CD8-positive, alpha-beta memory T cell (primary cell): ENCODE data around the gene NKAIN2. TPM values are rescaled to one million over a fixed set of nuclear protein-coding genes. Genes with fewer than 3 reads are reported as not detected.

Source experiments
- CTCF ChIA-PET: fragments of 350-600 bp; sonication (Branson Sonifier 250); formaldehyde crosslinking; loops from one replicate; lab custom pipeline; 2021; ENCODE audit warnings: antibody characterized with exemption; lab: Charles Lee
- POLR2A ChIA-PET: fragments of 350-600 bp; sonication (Branson Sonifier 250); formaldehyde crosslinking; loops from one replicate; lab custom pipeline; 2021; ENCODE audit warnings: antibody characterized with exemption; lab: Charles Lee
- DNase-seq, 5 donors: peaks; one replicate each; pipeline versions ENCODE4 v3.0.0 to v3.0.0-alpha.2; 2020 to 2022; ENCODE audit warnings: mixed read lengths in 1 of 5
- H3K27ac ChIP-seq: one replicate; pipeline ENCODE4 v1.7.0; 2013; ENCODE audit warnings: low read depth, mild to moderate bottlenecking, low read length, moderate library complexity
- H3K27me3 ChIP-seq: 2 replicates; pipeline ENCODE4 v1.7.0; 2013; ENCODE audit warnings: low read length, mild to moderate bottlenecking; ENCODE audit not compliant: insufficient read depth, poor library complexity, severe bottlenecking
- H3K36me3 ChIP-seq: 2 replicates; pipeline ENCODE4 v1.7.0; 2013; ENCODE audit warnings: mild to moderate bottlenecking, low read length, moderate library complexity; ENCODE audit not compliant: insufficient read depth
- H3K4me1 ChIP-seq: 2 replicates; pipeline ENCODE4 v1.7.0; 2013; ENCODE audit warnings: mild to moderate bottlenecking, low read length, moderate library complexity; ENCODE audit not compliant: insufficient read depth
- H3K4me3 ChIP-seq: 2 replicates; pipeline ENCODE4 v1.7.0; 2013; ENCODE audit warnings: mild to moderate bottlenecking, low read length
- H3K9me3 ChIP-seq: 2 replicates; pipeline ENCODE4 v1.7.0; 2013; ENCODE audit warnings: mild to moderate bottlenecking, low read length
- H3K27ac Mint-ChIP-seq, 8 donors: one replicate each; pipeline ENCODE4 v1.8.0; 2020 to 2021; ENCODE audit warnings: mixed read lengths in 8 of 8, mild to moderate bottlenecking in 6 of 8, inconsistent platforms in 3 of 8, moderate library complexity in 3 of 8
- H3K27me3 Mint-ChIP-seq, 2 donors: one replicate each; pipeline ENCODE4 v1.8.0; 2020 to 2021; ENCODE audit warnings: mixed read lengths in 2 of 2, mild to moderate bottlenecking in 1 of 2, moderate library complexity in 1 of 2
- H3K36me3 Mint-ChIP-seq, 3 donors: one replicate each; pipeline ENCODE4 v1.8.0; 2020 to 2021; ENCODE audit warnings: mixed read lengths in 3 of 3, inconsistent platforms in 1 of 3, mild to moderate bottlenecking in 1 of 3
- H3K4me1 Mint-ChIP-seq, 3 donors: one replicate each; pipeline ENCODE4 v1.8.0; 2020 to 2021; ENCODE audit warnings: mixed read lengths in 3 of 3, inconsistent platforms in 1 of 3, mild to moderate bottlenecking in 1 of 3
- H3K4me3 Mint-ChIP-seq, 7 donors: one replicate each; pipeline ENCODE4 v1.8.0; 2020 to 2021; ENCODE audit warnings: mixed read lengths in 7 of 7, mild to moderate bottlenecking in 6 of 7, moderate library complexity in 4 of 7, inconsistent platforms in 2 of 7
- H3K9me3 Mint-ChIP-seq, 5 donors: one replicate each; pipeline ENCODE4 v1.8.0; 2020 to 2022; ENCODE audit warnings: mixed read lengths in 5 of 5, mild to moderate bottlenecking in 3 of 5, moderate library complexity in 2 of 5, inconsistent platforms in 1 of 5
- polyA plus RNA-seq: library from polyadenylated mRNA; unstranded; fragments of 300-500 nt; fragmentation: Illumina TruSeq; gene quantifications from one replicate; pipeline ENCODE4 v1.2.3, GENCODE V29; 2021
- total RNA-seq, 2 experiments: library from RNA; stranded (reverse); gene quantifications; one replicate each; pipeline ENCODE4 v1.2.3, GENCODE V29; 2021

NKAIN2 gene
- total and polyA plus RNA-seq, 3 experiments from 2014 or later = not detected

GRCh38 chr6:124110514-124110913 is 306.8 kb downstream of the NKAIN2 start:
- Histone ChIP-seq H3K9me3 (no peaks in the 10 kb centered on the region), H3K27me3 (no peaks in the 10 kb centered on the region), H3K36me3 (no peaks in the 10 kb centered on the region), H3K4me1 (no peaks in the 10 kb centered on the region), H3K27ac (no peak overlapping the region), H3K4me3 (no peak overlapping the region)
- H3K9me3 Mint-ChIP-seq = peaks cover 2 to 44% (median 10%) of the 10 kb centered on the region in 5 donors
- ChIA-PET CTCF (no interaction called here), POLR2A (no interaction called here)
- no peak for DNase-seq
- H3K27me3 Mint-ChIP-seq = no peaks in the 10 kb centered on the region
- H3K27ac Mint-ChIP-seq = no peak overlapping the region
- H3K4me3 Mint-ChIP-seq = no peak overlapping the region
- H3K36me3 Mint-ChIP-seq = no peaks in the 10 kb centered on the region
- no peaks in the 10 kb centered on the region for H3K4me1 Mint-ChIP-seq

DNA sequence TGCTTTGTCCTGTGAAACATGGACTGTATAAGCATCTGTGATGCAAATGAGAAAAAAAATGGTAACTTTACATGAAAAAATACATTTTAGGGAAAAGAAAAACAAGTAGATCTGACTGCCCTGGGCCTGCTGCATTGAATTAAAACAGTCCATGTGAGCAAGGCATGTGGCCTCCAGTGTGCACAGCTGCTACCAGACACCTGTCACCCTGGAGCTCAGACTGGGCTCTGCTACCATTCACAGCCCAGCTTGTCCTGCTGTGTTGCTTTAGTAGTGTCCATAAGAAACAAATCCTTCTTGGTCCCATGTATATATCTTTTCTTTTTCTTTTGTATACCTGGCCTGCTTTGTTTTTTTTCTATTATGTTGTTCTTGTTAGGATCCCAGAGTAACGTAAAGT is 315.9 kb downstream of the NKAIN2 start:
- H3K27me3 ChIP-seq = no peaks in the 10 kb centered on the region
- H3K36me3 ChIP-seq = no peaks in the 10 kb centered on the region
- POLR2A ChIA-PET = no interaction called here
- no peak overlapping the region for H3K4me3 Mint-ChIP-seq
- H3K4me1 ChIP-seq = no peaks in the 10 kb centered on the region
- H3K9me3 Mint-ChIP-seq = peaks cover 0 to 18% (median 0%) of the 10 kb centered on the region in 5 donors
- H3K4me3 ChIP-seq = no peak overlapping the region
- CTCF ChIA-PET = no interaction called here
- no peaks in the 10 kb centered on the region for H3K9me3 ChIP-seq
- H3K4me1 Mint-ChIP-seq = no peaks in the 10 kb centered on the region
- H3K27ac Mint-ChIP-seq = no peak overlapping the region
- DNase-seq = no peak
- H3K27ac ChIP-seq = no peak overlapping the region
- no peaks in the 10 kb centered on the region for H3K27me3 Mint-ChIP-seq
- H3K36me3 Mint-ChIP-seq = no peaks in the 10 kb centered on the region

DNA sequence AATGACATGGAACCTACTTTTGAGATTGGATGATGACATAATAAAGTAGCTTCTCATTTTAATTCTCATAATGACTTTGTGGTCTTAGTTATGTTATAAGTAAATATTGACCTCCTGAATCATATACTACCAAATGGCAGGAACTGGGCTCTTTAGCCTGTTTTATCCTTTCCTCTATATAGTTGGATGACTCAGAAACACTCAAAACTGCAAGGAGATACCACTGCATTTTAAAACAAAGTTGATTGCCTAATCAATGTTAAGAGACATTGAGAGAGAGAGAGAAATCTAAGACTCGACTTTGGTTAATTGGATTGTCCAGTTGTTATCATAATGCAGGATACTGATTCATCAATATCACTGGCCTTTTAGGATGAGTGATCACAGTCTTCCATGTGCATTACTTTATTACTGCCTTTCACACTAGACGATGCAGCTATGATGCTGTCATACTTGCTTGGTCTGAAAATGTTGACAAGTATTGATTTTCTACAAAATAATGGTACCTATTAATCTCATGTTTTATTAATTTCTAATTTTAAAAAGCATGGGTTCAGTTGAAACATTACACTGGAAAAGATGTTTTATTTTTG is 320.0 kb downstream of the NKAIN2 start:
- H3K4me1 Mint-ChIP-seq = no peaks in the 10 kb centered on the region
- no peaks in the 10 kb centered on the region for H3K27me3 Mint-ChIP-seq
- ChIA-PET POLR2A (interaction anchor here (0.5 kb wide), 1 partner anchor 635 kb away, joined by 3 read pairs; no protein-coding TSS in a partner anchor), CTCF (no interaction called here)
- no peak overlapping the region for H3K27ac ChIP-seq
- H3K27ac Mint-ChIP-seq = no peak overlapping the region
- no peaks in the 10 kb centered on the region for H3K36me3 Mint-ChIP-seq
- no peak overlapping the region for H3K4me3 Mint-ChIP-seq
- H3K27me3 ChIP-seq = no peaks in the 10 kb centered on the region
- no peak overlapping the region for H3K4me3 ChIP-seq
- H3K9me3 ChIP-seq = no peaks in the 10 kb centered on the region
- peaks cover 0 to 21% (median 6%) of the 10 kb centered on the region in 5 donors for H3K9me3 Mint-ChIP-seq
- H3K4me1 ChIP-seq = no peaks in the 10 kb centered on the region
- no peaks in the 10 kb centered on the region for H3K36me3 ChIP-seq
- DNase-seq = no peak

- peaks cover 0 to 21% (median 11%) of the 10 kb centered on the region in 5 donors for H3K9me3 Mint-ChIP-seq
- H3K4me1 ChIP-seq = no peaks in the 10 kb centered on the region
- CTCF ChIA-PET = no interaction called here
- POLR2A ChIA-PET = no interaction called here
- H3K27me3 Mint-ChIP-seq = no peaks in the 10 kb centered on the region
- H3K27me3 ChIP-seq = no peaks in the 10 kb centered on the region
- no peak overlapping the region for H3K27ac ChIP-seq
- H3K4me1 Mint-ChIP-seq = no peaks in the 10 kb centered on the region
- no peak overlapping the region for H3K27ac Mint-ChIP-seq
- H3K4me3 Mint-ChIP-seq = no peak overlapping the region
- DNase-seq = no peak
- H3K9me3 ChIP-seq = no peaks in the 10 kb centered on the region
- no peaks in the 10 kb centered on the region for H3K36me3 Mint-ChIP-seq
- no peaks in the 10 kb centered on the region for H3K36me3 ChIP-seq
- H3K4me3 ChIP-seq = no peak overlapping the region
These were observed 327.6 kb downstream of the NKAIN2 start for GRCh38 chr6:124131259-124131658.

GRCh38 chr6:124131779-124132178 is 328.1 kb downstream of the NKAIN2 start:
- H3K36me3 Mint-ChIP-seq = no peaks in the 10 kb centered on the region
- Histone ChIP-seq H3K36me3 (no peaks in the 10 kb centered on the region), H3K27me3 (no peaks in the 10 kb centered on the region), H3K9me3 (no peaks in the 10 kb centered on the region), H3K4me3 (no peak overlapping the region), H3K27ac (no peak overlapping the region), H3K4me1 (no peaks in the 10 kb centered on the region)
- no peak overlapping the region for H3K4me3 Mint-ChIP-seq
- H3K9me3 Mint-ChIP-seq = peaks cover 0 to 21% (median 11%) of the 10 kb centered on the region in 5 donors
- CTCF ChIA-PET = no interaction called here
- H3K27me3 Mint-ChIP-seq = no peaks in the 10 kb centered on the region
- no peaks in the 10 kb centered on the region for H3K4me1 Mint-ChIP-seq
- POLR2A ChIA-PET = no interaction called here
- no peak overlapping the region for H3K27ac Mint-ChIP-seq
- DNase-seq = no peak

- Mint-ChIP-seq H3K4me1 (no peaks in the 10 kb centered on the region), H3K27me3 (no peaks in the 10 kb centered on the region), H3K27ac (no peak overlapping the region), H3K9me3 (peaks cover 0 to 21% (median 8%) of the 10 kb centered on the region in 5 donors), H3K4me3 (no peak overlapping the region), H3K36me3 (no peaks in the 10 kb centered on the region)
- CTCF ChIA-PET = no interaction called here
- Histone ChIP-seq H3K4me3 (no peak overlapping the region), H3K4me1 (no peaks in the 10 kb centered on the region), H3K36me3 (no peaks in the 10 kb centered on the region), H3K27ac (no peak overlapping the region), H3K9me3 (no peaks in the 10 kb centered on the region), H3K27me3 (no peaks in the 10 kb centered on the region)
- no peak for DNase-seq
- POLR2A ChIA-PET = no interaction called here
These were observed 328.6 kb downstream of the NKAIN2 start for GRCh38 chr6:124132256-124132655.

GRCh38 chr6:124142852-124143251 is 339.2 kb downstream of the NKAIN2 start:
- no peaks in the 10 kb centered on the region for H3K4me1 Mint-ChIP-seq
- H3K27ac ChIP-seq = no peak overlapping the region
- no peaks in the 10 kb centered on the region for H3K36me3 Mint-ChIP-seq
- H3K9me3 Mint-ChIP-seq = peaks cover 0 to 14% (median 7%) of the 10 kb centered on the region in 5 donors
- ChIA-PET CTCF (no interaction called here), POLR2A (no interaction called here)
- no peak overlapping the region for H3K4me3 Mint-ChIP-seq
- H3K36me3 ChIP-seq = no peaks in the 10 kb centered on the region
- H3K4me3 ChIP-seq = no peak overlapping the region
- no peak overlapping the region for H3K27ac Mint-ChIP-seq
- H3K27me3 ChIP-seq = no peaks in the 10 kb centered on the region
- H3K9me3 ChIP-seq = no peaks in the 10 kb centered on the region
- no peaks in the 10 kb centered on the region for H3K27me3 Mint-ChIP-seq
- no peak for DNase-seq
- H3K4me1 ChIP-seq = no peaks in the 10 kb centered on the region

DNA sequence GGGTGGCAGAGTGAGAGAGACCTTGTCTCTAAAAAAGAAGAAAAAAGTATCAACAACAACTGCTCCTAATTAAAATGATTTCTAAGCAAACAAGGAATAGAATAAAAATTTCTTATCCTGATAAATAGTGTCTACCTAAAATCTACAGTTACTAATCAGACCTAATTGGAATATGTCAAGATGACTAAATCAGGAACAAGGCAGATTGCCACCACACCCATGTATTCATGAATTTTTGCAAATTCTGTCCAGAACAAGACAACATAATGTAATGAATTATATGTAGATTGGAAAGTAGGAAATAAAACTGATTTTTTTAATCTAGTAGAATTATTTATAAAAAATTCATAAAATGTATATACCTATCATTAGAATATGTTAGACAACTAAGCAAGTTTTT is 339.8 kb downstream of the NKAIN2 start:
- no peak overlapping the region for H3K27ac ChIP-seq

More for the DNA sequence above, 339.8 kb downstream of the NKAIN2 start:
- Histone ChIP-seq H3K36me3 (no peaks in the 10 kb centered on the region), H3K9me3 (no peaks in the 10 kb centered on the region), H3K4me1 (no peaks in the 10 kb centered on the region), H3K27me3 (no peaks in the 10 kb centered on the region), H3K4me3 (no peak overlapping the region)
- Mint-ChIP-seq H3K27ac (no peak overlapping the region), H3K4me1 (no peaks in the 10 kb centered on the region), H3K36me3 (no peaks in the 10 kb centered on the region), H3K9me3 (peaks cover 0 to 14% (median 7%) of the 10 kb centered on the region in 5 donors), H3K4me3 (no peak overlapping the region), H3K27me3 (no peaks in the 10 kb centered on the region)
- DNase-seq = no peak
- POLR2A ChIA-PET = no interaction called here
- CTCF ChIA-PET = no interaction called here
